CD4-positive, alpha-beta T cell treated with Interleukin-10 for 1 hour (primary cell): Measurements from ENCODE around the gene OR6Y1.

ENCODE experiments used
- DNase-seq: peaks from one replicate; pipeline ENCODE4 v3.0.0-alpha.2; 2020

Gene OR6Y1

GRCh38 chr1:158554352-158554751, at the start of gene OR6Y1:
Gene OR6Y1, minus strand, starts transcription at chr1:158554405. Its CDS starts 6,300 bp downstream, at chr1:158548105.
- no peak for DNase-seq

- no peak for DNase-seq
Measured at GRCh38 chr1:158600735-158601134, 46.5 kb upstream of the OR6Y1 start.

GRCh38 chr1:158586942-158587341, 32.7 kb upstream of the OR6Y1 start:
- no peak for DNase-seq

GRCh38 chr1:158583962-158584361, 29.8 kb upstream of the OR6Y1 start:
- DNase-seq, result no peak

- no peak for DNase-seq
Measured at GRCh38 chr1:158579733-158580132, 25.5 kb upstream of the OR6Y1 start, which contains the start of gene OR10X1. Gene OR10X1, minus strand, starts transcription at chr1:158579899. Its CDS starts 0 bp downstream, at chr1:158579899.

GRCh38 chr1:158577561-158577960, 23.4 kb upstream of the OR6Y1 start:
- no peak for DNase-seq

- DNase-seq, result no peak
Measured at GRCh38 chr1:158572226-158572625, 18.0 kb upstream of the OR6Y1 start.

- no peak for DNase-seq
Measured at GRCh38 chr1:158570480-158570879, 16.3 kb upstream of the OR6Y1 start, which contains the start of gene OR6P1. Gene OR6P1, minus strand, starts transcription at chr1:158570580. Its CDS starts 6,976 bp downstream, at chr1:158563604.

GRCh38 chr1:158564608-158565007, 10.4 kb upstream of the OR6Y1 start:
- no peak for DNase-seq

- DNase-seq, result no peak
Measured at GRCh38 chr1:158563853-158564252, 9.6 kb upstream of the OR6Y1 start.

- no peak for DNase-seq
Measured at GRCh38 chr1:158559696-158560095, 5.5 kb upstream of the OR6Y1 start.

- no peak for DNase-seq
Measured at GRCh38 chr1:158552296-158552695, 1.9 kb downstream of the OR6Y1 start.

GRCh38 chr1:158547533-158547932, 6.7 kb downstream of the OR6Y1 start:
- no peak for DNase-seq

- no peak for DNase-seq
Measured at GRCh38 chr1:158537609-158538008, 16.6 kb downstream of the OR6Y1 start.

- no peak for DNase-seq
Measured at GRCh38 chr1:158534496-158534895, 19.7 kb downstream of the OR6Y1 start.

GRCh38 chr1:158527190-158527815, 26.9 kb downstream of the OR6Y1 start:
- DNase-seq, result peak; percentile 15

GRCh38 chr1:158521666-158522058, 32.5 kb downstream of the OR6Y1 start:
- DNase-seq, result no peak

- DNase-seq, result no peak
Measured at GRCh38 chr1:158520955-158521665, 33.1 kb downstream of the OR6Y1 start.

- DNase-seq, result no peak
Measured at GRCh38 chr1:158520021-158520420, 34.2 kb downstream of the OR6Y1 start.

- no peak for DNase-seq
Measured at GRCh38 chr1:158516966-158517365, 37.2 kb downstream of the OR6Y1 start.

- DNase-seq, result no peak
Measured at GRCh38 chr1:158509471-158510156, 44.6 kb downstream of the OR6Y1 start.

GRCh38 chr1:158507511-158507910, 46.7 kb downstream of the OR6Y1 start:
- no peak for DNase-seq

GRCh38 chr1:158506369-158506987, 47.7 kb downstream of the OR6Y1 start:
- DNase-seq, result peak; percentile 49
